NOMO-1 (cell line): ENCODE measurements around the gene CYP46A1.
"Not testable (repeated sequence)": the region's sequence is repeated elsewhere in the genome, so short reads cannot be mapped to it uniquely, and the experiment has no call there.

Source experiments
- DNase-seq, 2 experiments: peaks; one replicate each; lab custom pipeline; 2025; ENCODE audit not compliant: unreplicated experiment in 2 of 2; lab: John Stamatoyannopoulos, UW

CYP46A1 gene

GRCh38 chr14:99656171-99656570, 27.9 kb upstream of the CYP46A1 start:
- DNase-seq: no peak

GRCh38 chr14:99657645-99658155, 26.4 kb upstream of the CYP46A1 start:
- no peak for DNase-seq

- no peak for DNase-seq
Observed at GRCh38 chr14:99658218-99658845, 25.8 kb upstream of the CYP46A1 start.

GRCh38 chr14:99659333-99659741, 24.8 kb upstream of the CYP46A1 start:
- no peak for DNase-seq

- DNase-seq: no peak
Observed at GRCh38 chr14:99660006-99660566, 24.0 kb upstream of the CYP46A1 start.

- DNase-seq: no peak
Observed at GRCh38 chr14:99660794-99661193, 23.3 kb upstream of the CYP46A1 start.

GRCh38 chr14:99661206-99661605, 22.9 kb upstream of the CYP46A1 start:
- DNase-seq: not testable (repeated sequence)

- DNase-seq: no peak
Observed at GRCh38 chr14:99662846-99663245, 21.3 kb upstream of the CYP46A1 start.

- DNase-seq: no peak
Observed at GRCh38 chr14:99663386-99664057, 20.6 kb upstream of the CYP46A1 start.

GRCh38 chr14:99664058-99664936, 19.8 kb upstream of the CYP46A1 start:
- DNase-seq: no peak

- DNase-seq: no peak
Observed at GRCh38 chr14:99664937-99665273, 19.2 kb upstream of the CYP46A1 start.

- no peak for DNase-seq
Observed at GRCh38 chr14:99666533-99666932, 17.6 kb upstream of the CYP46A1 start.

GRCh38 chr14:99667045-99667444, 17.1 kb upstream of the CYP46A1 start:
- DNase-seq: no peak

GRCh38 chr14:99667821-99668220, 16.3 kb upstream of the CYP46A1 start:
- DNase-seq: peak; percentile 22 to 42

- no peak for DNase-seq
Observed at GRCh38 chr14:99668307-99669295, 15.5 kb upstream of the CYP46A1 start.

GRCh38 chr14:99670361-99671234, 13.5 kb upstream of the CYP46A1 start:
- no peak for DNase-seq

GRCh38 chr14:99671235-99672224, 12.6 kb upstream of the CYP46A1 start:
- DNase-seq: no peak
